Fibroblast of skin of abdomen (primary cell): ENCODE measurements around the gene TRPM4.
A peak's percentile ranks its signal among the peaks of the same experiment; 100 is the strongest.
"Not testable (repeated sequence)": the region's sequence is repeated elsewhere in the genome, so short reads cannot be mapped to it uniquely, and the experiment has no call there.

Experiments used
- DNase-seq: peaks from one replicate; pipeline ENCODE4 v3.0.0-alpha.2; 2013

The TRPM4 gene

GRCh38 chr19:49151267-49152118 lies 6.1 kb upstream of the TRPM4 start:
- DNase-seq: peak; percentile 31

DNA sequence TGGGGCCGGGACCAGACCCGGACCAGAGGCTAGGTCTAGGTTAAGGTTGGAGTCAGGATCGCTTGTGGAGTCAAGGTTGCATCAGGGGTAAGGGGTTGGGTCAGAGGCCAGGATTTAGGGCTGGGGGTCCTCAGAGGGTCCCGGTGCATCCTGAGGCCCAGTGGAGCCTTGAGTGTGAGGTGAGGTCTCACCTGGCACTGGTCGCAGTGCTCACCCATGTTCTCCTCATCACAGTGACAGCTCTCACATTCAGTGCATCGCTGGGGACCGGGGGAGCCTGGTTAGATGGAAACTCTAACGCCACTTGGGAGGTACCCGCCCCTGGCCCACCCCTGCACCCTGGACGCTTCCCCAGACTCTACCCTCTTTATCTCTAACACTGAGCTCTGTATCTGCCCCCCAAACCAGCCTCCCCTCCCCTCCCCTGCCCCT lies 5.5 kb upstream of the TRPM4 start:
- no peak for DNase-seq

DNA sequence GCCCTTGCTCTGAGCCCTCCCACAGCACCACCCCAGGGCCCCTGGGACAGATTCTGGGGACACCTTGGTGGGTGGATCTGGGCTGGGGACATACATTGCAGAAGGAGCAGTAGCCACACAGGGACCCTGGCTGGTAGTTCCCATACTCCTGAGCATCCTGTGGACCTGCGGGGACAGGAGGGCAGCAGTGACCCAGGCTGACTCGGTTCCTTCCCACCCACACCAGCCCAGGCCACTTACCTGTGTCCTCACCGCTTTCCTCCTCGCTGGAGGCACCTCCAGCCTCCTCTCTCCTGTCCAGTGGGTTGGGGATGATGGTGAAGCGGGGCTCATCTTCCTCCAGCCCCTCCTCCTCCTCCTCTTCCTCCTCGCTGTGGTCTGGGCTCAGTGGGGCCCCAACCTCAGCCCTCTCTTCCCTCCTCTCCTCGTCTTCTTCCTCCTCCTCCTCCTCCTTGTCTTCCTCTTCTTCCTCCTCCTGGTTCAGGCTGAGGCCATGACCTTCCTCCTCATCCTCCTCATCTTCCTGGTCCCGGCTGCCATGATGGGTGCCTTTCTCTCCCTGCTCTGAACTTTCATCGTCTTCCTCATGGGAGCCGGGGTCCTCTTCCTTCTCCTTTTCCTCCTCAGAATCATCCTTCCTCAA lies 4.3 kb upstream of the TRPM4 start:
- DNase-seq: no peak

DNA sequence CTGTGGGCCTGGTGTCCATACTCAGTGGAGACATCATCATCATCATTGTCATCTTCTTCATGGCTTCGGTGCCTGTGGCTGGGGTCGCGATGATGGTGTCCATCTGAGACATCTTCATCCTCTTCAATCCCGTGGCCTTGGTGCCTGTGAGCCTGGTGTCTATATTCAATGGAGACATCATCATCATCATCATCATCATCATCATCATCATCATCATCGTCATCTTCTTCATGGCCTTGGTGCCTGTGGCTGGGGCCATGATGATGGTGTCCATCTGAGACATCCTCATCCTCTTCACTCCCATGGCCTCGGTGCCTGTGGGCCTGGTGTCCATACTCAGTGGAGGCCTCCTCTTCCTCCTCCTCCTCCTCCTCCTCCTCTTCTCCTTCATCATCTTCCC lies 3.3 kb upstream of the TRPM4 start:
- no peak for DNase-seq

GRCh38 chr19:49155005-49155819 lies 2.4 kb upstream of the TRPM4 start, which contains the start of gene HRC:
Gene HRC, minus strand, starts transcription at chr19:49155396. Its CDS starts 159 bp downstream, at chr19:49155237.
- DNase-seq: no peak

DNA sequence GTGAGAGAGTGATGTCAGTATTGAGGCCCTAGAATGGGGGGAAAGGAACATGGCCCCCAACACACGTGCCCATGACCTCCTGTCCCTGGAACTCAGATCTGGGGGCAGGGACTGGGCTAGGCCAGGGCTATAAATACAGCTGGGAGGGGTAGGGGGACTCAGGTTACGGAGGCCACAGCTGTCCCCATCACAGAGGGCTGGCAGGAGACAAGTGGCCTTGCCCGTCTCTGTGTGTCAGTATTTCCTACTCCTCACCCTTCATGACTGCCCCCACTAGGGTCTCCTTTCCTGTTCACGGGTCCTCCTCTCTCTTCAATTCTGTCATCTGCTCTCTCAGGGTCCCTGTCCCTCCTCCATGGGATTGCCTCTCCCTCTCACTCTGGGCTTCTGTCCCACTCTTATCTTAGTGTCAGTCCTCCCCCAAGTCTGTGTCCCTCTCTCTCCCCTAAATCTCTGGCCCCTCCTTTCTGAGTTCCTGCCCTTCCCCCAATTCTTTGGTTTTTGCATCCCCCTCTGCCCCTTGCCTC lies 1.7 kb upstream of the TRPM4 start:
- no peak for DNase-seq

DNA sequence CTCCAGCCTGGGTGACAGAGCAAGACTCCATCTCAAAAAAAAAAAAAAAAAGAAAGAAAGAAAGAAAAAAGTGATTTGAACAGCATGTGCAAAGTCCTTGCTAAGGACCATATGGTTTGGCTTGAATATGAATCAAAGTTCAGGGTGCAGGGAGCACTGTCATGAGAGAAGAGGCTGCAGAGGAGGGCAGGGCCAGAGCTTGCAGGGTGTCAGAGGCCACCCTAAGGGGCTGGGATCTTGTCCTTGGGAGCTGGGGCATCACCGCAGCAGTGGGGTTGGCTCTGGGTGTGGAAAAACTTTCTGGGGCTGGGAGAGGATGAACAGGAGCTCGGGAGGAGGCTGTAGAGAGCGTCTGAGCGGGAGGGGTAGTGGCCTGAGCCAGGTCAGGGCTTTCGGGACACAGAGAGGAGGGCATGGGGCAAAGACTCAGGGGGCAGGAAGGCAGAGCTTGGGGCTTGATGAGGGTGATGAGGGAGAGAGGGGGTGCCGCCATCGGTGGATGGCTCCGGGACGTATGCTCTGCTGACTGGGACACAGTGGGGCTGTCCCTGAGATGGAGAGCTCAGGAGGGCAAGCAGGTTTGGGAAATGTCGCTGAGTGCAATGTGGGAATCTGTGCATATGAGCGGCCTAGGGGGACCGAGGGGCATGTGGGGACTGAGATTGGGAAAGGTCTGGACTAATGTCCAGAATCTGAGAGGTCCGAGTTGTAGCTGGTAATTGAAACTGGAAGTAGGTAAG lies 3.0 kb downstream of the TRPM4 start:
- DNase-seq: no peak

GRCh38 chr19:49161987-49162386 lies 4.4 kb downstream of the TRPM4 start:
- DNase-seq: no peak

DNA sequence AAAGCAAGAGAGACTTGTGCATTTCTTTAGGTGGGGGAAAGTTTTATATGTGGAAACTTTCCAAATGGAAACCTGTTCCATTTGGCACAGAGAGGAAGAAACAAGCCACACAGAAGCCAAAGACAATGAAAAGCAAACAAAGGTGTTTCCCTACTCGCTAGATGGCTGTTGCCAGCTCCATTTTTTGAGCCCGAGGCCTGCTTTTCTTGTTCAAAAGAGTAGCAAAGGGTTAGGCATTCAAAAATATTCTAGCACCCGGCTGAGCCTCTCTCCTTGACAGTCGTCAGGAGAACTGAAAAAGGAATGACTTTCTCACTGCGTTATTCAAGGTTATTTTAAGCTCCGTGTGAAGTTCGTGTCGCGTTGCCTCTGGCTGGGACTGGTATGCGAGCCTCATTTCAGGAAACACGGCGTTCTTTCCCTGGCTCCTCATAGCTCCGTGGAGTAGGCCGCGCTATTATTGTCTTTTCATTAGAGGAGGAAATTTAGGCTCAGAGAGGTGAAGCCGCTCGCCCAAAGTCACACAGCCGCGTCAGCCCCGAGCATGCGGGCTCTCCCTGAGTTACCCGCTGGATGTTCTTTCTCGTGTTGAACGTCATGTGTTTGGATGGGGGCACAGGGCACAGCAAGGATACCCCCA lies 7.6 kb downstream of the TRPM4 start:
- DNase-seq: no peak

GRCh38 chr19:49165865-49166301 lies 8.3 kb downstream of the TRPM4 start:
- no peak for DNase-seq

DNA sequence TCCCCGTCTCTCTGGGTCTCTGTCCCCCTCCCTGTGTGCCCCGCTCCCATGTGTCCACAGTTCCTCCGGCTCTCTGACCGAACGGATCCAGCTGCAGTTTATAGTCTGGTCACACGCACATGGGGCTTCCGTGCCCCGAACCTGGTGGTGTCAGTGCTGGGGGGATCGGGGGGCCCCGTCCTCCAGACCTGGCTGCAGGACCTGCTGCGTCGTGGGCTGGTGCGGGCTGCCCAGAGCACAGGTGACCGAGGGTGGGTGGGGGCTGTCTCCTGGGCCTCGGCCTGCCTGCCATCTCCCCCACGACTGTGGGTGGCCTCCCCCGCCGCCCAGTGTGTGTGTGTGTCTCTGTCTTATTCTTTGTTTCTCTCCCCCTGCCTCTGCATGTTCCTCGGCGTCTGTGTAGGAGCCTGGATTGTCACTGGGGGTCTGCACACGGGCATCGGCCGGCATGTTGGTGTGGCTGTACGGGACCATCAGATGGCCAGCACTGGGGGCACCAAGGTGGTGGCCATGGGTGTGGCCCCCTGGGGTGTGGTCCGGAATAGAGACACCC lies 10.3 kb downstream of the TRPM4 start:
- DNase-seq: no peak

- DNase-seq: no peak
These were observed 10.8 kb downstream of the TRPM4 start for GRCh38 chr19:49168421-49168820.

DNA sequence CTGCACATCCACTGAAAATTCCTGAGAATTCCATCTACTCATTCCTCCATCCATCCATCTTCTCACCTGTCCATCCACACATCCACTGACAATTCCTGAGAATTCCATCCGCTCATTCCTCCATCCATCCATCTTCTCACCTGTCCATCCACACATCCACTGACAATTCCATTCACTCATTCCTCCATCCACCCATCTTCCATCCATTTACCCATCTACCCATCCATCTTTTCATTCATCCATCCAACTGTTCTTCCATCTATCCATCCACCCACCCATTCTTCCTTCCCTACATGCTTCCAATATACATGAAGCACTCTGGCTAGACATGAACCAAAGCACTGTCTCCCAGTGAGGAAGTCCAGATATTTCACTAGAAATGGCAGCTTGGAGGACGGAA lies 15.6 kb downstream of the TRPM4 start:
- DNase-seq: no peak

GRCh38 chr19:49180659-49181058 lies 23.1 kb downstream of the TRPM4 start:
- DNase-seq: no peak

GRCh38 chr19:49182010-49182847 lies 24.6 kb downstream of the TRPM4 start:
- not testable (repeated sequence) for DNase-seq

DNA sequence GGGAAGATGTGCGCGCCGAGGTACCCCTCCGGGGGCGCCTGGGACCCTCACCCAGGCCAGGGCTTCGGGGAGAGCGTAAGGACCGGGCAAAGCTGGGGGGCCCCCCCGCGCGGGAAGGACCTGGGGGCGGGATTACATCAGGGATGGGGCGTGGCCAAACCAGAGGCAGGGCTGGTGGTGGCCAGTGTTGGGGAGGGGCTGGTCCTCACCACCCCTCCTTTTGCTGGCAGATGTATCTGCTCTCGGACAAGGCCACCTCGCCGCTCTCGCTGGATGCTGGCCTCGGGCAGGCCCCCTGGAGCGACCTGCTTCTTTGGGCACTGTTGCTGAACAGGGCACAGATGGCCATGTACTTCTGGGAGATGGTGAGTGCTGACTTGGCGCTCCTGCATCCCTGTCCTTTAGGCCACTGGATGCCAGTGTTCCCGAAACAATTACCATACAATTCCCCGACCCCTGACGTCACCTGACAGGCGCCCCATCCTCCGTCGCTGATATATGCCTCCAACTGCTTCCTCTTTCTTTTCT lies 25.3 kb downstream of the TRPM4 start:
- DNase-seq: no peak

- DNase-seq: no peak
These were observed 28.5 kb downstream of the TRPM4 start for GRCh38 chr19:49186108-49186507.

DNA sequence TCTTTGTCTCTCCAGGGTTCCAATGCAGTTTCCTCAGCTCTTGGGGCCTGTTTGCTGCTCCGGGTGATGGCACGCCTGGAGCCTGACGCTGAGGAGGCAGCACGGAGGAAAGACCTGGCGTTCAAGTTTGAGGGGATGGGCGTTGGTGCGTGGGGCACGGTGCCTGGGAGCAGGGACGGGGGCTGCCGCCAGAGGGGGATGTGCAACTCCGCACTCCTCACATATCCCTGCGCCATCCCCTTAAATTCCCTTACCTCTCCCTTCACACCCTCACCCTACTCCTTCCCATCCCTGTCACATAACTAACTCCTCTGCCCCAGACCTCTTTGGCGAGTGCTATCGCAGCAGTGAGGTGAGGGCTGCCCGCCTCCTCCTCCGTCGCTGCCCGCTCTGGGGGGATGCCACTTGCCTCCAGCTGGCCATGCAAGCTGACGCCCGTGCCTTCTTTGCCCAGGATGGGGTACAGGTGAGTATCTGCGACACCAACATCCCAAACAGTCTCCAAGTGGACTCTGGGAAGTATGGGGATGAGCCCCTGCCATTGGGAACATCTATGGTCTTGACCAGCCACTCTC lies 31.1 kb downstream of the TRPM4 start:
- DNase-seq: no peak

GRCh38 chr19:49189259-49189658 lies 31.7 kb downstream of the TRPM4 start:
- no peak for DNase-seq

GRCh38 chr19:49190781-49191180 lies 33.2 kb downstream of the TRPM4 start:
- no peak for DNase-seq
